Activated T-cell treated with anti-CD3 and anti-CD28 coated beads, Interleukin-2, amount 50 U/mL, for 72 hours (primary cell): Measurements from ENCODE around the gene MCCC1. TPM values are rescaled to one million over a fixed set of nuclear protein-coding genes. Genes with fewer than 3 reads are reported as not detected.

Experiments
- ATAC-seq, 2 donors: fragments of 150-1000 bp; cut with Tn5 transposase; replicated peaks in 1 of 2; 2 replicates each; pipeline ENCODE4 v1.10.0; 2021; ENCODE audit warnings: moderate library complexity in 2 of 2, mild to moderate bottlenecking in 1 of 2
- DNase-seq, 2 donors: peaks; one replicate each; pipeline ENCODE4 v3.0.0; 2021 to 2022; ENCODE audit warnings: mixed read lengths in 1 of 2
- H3K27ac Mint-ChIP-seq: one replicate; pipeline ENCODE4 v1.8.0; 2022; ENCODE audit warnings: mild to moderate bottlenecking, moderate library complexity, mixed read lengths
- H3K27me3 Mint-ChIP-seq: one replicate; pipeline ENCODE4 v1.8.0; 2022; ENCODE audit warnings: low read depth, mixed read lengths
- H3K36me3 Mint-ChIP-seq, 2 donors: one replicate each; pipeline ENCODE4 v1.8.0; 2022; ENCODE audit warnings: mixed read lengths in 2 of 2, mild to moderate bottlenecking in 1 of 2; ENCODE audit not compliant: insufficient read depth in 2 of 2
- H3K4me1 Mint-ChIP-seq: one replicate; pipeline ENCODE4 v1.8.0; 2022; ENCODE audit warnings: low read depth, mixed read lengths
- H3K4me3 Mint-ChIP-seq, 2 donors: one replicate each; pipeline ENCODE4 v1.8.0; 2022; ENCODE audit warnings: mild to moderate bottlenecking in 2 of 2, mixed read lengths in 2 of 2, moderate library complexity in 2 of 2
- H3K9me3 Mint-ChIP-seq, 2 donors: one replicate each; pipeline ENCODE4 v1.8.0; 2022; ENCODE audit warnings: mixed read lengths in 2 of 2
- total RNA-seq, 2 donors: library from RNA; stranded (reverse); gene quantifications; one replicate each; pipeline ENCODE4 v1.2.3, GENCODE V29; 2022

The MCCC1 gene
- total RNA-seq, 2 donors from 2014 or later = 35.5 to 40.8 TPM

DNA sequence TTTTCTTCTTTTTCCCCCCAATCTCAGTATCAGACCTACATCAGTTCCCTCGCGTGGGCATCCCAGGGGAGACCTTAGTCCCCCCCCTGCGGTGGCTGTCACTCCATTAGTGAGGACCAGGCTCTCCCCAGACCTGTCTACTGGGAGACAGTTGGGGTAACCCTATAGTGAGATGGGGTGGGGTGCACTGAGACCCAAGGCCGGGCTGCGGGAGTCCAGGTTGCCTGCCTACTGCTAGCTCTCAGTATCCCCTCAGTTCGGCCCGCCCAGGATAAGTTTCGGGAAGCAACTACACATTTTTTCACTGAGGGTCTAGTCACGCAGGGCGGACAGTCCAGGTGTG is 118.3 kb downstream of the MCCC1 start:
- H3K27me3 Mint-ChIP-seq = no peaks in the 10 kb centered on the region
- DNase-seq (no peak), ATAC-seq (peak in 1 of 2 donors; percentile 1)
- H3K9me3 Mint-ChIP-seq = no peaks in the 10 kb centered on the region
- H3K27ac Mint-ChIP-seq = peak overlapping the region; percentile 75
- H3K4me1 Mint-ChIP-seq = peaks cover 27% of the 10 kb centered on the region
- peaks cover 0 to 3% of the 10 kb centered on the region in 2 donors for H3K36me3 Mint-ChIP-seq
- peak overlapping the region; percentile 68 to 74 for H3K4me3 Mint-ChIP-seq

DNA sequence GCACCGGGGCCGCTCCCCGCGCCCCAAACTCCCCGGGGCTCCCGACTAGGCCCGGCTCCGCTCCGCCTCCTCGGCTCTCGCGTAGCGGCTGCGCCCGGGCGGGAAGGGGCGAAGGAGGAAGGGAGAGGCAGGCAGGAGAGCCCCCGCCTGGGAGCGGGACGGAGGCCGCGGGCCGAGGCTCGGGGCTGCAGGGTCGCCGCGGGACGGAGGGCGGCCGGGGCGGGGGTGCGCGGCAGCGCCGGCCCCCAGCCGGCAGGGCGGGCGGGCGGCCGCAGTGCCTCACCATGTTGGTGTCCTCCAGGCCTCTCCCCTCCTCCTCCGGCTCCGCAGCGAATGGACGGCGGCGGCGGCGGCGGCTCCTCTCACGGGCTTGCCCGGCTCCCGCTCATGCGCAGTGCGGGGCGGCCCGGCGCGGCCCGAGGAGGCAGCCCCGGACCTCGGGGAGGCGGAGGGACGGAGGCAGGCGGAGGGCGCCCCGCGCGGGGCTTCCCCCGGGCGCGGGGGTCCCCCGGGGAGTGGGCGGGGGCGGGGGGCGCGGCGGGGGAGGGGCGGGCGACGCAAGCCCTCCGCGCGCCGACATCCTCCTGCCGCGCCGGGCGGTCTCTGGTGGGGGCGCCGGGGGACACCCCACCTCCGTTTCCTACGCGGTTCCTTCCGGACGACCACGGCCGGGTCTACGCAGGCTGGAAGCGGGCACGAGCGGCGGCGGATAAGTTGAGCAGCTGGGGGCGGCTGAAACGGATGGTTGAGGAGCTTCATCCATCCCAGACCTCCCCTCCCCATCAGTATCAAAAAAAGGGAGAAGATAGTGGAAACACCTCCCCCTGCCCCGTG is 118.9 kb downstream of the MCCC1 start, which contains the start of gene DCUN1D1:
Gene DCUN1D1, minus strand, starts transcription at position 335 of the 834 bp plus-strand sequence. Its CDS starts 49 bp downstream, at position 286.
- H3K4me3 Mint-ChIP-seq = peak within 1 kb of the TSS; percentile 93 to 98
- DNase-seq (peak; percentile 94), ATAC-seq (peak; percentile 94 to 96)
- no peaks in the 10 kb centered on the region for H3K9me3 Mint-ChIP-seq
- H3K27me3 Mint-ChIP-seq = no peaks in the 10 kb centered on the region
- H3K4me1 Mint-ChIP-seq = peaks cover 31% of the 10 kb centered on the region
- H3K27ac Mint-ChIP-seq = peak within 1 kb of the TSS; percentile 98
- H3K36me3 Mint-ChIP-seq = peaks cover 0 to 3% of the 10 kb centered on the region in 2 donors

DNA sequence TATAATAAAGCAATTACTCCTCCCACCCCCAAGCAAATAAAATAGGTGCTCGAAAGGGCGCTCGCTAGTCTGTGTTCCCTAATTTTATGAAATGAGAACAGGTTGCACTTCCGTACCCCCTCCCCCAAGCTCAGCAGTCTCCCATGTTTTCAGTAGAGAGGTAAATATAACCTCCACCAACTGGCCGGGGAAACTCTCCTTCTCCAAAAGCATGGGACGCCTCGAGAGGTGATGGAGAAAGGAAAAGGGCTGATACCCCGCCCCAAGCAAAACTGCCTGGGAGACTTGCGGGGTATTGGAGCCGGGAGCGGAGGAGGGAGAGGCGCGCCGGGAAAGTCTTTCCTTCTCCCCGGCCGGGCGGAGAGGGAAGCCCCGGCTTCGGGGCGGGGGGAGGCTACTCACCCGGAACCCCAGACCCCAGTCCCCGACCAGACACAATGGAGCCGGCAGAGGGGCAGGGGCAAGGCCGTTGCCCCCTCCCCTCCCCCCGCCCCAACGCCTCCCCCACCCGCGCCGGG is 119.6 kb downstream of the MCCC1 start:
- DNase-seq (peak; percentile 7 to 35), ATAC-seq (peak in 1 of 2 donors; percentile 0)
- Mint-ChIP-seq H3K27ac (peak overlapping the region; percentile 98), H3K4me1 (peaks cover 34% of the 10 kb centered on the region), H3K4me3 (peak overlapping the region; percentile 93 to 98), H3K27me3 (no peaks in the 10 kb centered on the region), H3K9me3 (no peaks in the 10 kb centered on the region), H3K36me3 (peaks cover 0 to 3% of the 10 kb centered on the region in 2 donors)

DNA sequence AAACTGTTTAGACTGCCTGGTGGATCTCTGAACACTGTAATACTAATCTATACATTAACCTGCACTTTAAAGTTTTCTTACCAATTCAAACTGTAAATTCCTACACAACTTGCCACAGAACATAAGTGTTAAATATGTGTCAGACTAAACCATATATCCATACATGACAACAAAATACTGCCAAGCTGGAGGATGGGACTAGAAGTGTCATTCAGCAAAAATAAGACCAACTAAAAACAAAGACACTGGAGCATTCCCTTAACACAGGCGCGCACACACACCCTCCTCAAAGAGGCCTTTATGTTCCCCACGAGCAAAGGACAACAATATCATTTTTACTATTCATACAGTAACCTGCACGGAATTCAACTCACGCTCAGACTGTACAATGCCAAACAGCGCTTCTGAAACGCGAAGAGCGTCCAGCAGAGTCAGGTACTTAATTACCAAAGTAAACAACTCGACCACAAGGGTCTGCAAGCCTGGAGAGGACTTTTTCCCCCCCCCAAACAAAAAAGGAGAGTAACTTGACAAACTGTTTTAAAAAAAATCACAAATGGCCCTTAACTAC is 120.1 kb downstream of the MCCC1 start:
- Mint-ChIP-seq H3K36me3 (peaks cover 0 to 3% of the 10 kb centered on the region in 2 donors), H3K4me1 (peaks cover 34% of the 10 kb centered on the region), H3K9me3 (no peaks in the 10 kb centered on the region), H3K27ac (peak overlapping the region; percentile 98), H3K4me3 (peak overlapping the region; percentile 93 to 98), H3K27me3 (no peaks in the 10 kb centered on the region)
- ATAC-seq (no peak), DNase-seq (no peak)

DNA sequence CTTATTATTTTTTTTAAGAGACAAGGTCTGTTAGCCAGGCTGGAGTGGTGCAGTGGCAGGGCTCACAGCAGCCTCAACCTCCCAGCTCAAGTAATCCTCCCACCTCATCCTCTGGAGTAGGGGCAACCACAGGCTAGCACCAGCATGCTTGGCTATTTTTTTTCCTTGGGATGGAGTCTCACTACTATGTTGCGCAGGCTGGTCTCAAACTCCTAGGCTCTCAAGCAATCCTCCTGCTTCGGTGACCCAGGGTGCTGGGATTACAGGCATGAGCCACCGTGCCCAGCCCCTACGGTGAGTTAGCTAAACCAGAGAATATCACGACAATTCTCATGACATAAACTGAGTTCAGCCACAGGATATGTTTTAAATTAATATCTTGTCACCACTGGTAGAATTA is 120.9 kb downstream of the MCCC1 start:
- H3K9me3 Mint-ChIP-seq = no peaks in the 10 kb centered on the region
- DNase-seq (no peak), ATAC-seq (no peak)
- no peak overlapping the region for H3K27ac Mint-ChIP-seq
- H3K27me3 Mint-ChIP-seq = no peaks in the 10 kb centered on the region
- peaks cover 34% of the 10 kb centered on the region for H3K4me1 Mint-ChIP-seq
- peak overlapping the region; percentile 93 to 98 for H3K4me3 Mint-ChIP-seq
- peaks cover 0 to 3% of the 10 kb centered on the region in 2 donors for H3K36me3 Mint-ChIP-seq

DNA sequence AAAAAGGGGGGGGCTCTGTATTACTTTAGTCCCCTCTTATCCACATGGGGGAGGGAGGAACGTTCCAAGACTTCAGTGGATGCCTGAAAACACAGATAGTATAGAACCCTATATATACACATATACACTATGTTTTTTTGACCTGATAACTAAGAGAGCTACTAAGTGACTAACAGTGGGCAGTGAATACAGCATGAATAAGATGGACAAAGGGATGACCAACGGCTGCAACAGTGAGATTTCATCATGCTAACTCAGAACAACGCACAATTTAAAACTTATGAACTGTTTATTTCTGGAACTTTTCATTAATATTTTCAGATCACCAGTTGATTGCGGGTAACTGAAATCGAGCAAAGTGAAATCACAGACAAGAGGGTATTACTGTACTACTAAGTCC is 126.2 kb downstream of the MCCC1 start:
- no peaks in the 10 kb centered on the region for H3K36me3 Mint-ChIP-seq
- no peak overlapping the region for H3K27ac Mint-ChIP-seq
- DNase-seq = no peak
- peaks cover 56% of the 10 kb centered on the region for H3K4me1 Mint-ChIP-seq
- no peaks in the 10 kb centered on the region for H3K9me3 Mint-ChIP-seq
- no peak overlapping the region for H3K4me3 Mint-ChIP-seq
- ATAC-seq = no peak
- H3K27me3 Mint-ChIP-seq = no peaks in the 10 kb centered on the region

DNA sequence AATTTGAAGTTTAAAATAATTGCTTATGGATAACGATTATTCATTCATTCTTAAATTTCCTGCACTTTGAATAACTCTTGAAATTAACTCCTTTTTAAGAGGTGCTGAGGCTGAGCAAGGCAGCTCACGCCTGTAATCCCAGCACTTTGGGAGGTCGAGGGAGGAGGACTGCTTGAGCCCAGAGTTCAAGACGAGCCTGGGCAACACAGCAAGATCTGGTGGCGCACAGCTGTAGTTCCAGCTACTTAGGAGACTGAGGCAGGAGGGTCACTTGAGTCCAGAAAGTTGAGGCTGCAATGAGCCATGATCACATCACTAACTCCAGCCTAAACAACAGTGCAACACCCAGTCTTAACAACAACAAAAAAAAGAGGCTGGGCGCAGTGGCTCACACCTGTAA is 126.9 kb downstream of the MCCC1 start:
- Mint-ChIP-seq H3K36me3 (no peaks in the 10 kb centered on the region), H3K27ac (no peak overlapping the region), H3K27me3 (no peaks in the 10 kb centered on the region), H3K4me1 (peaks cover 58% of the 10 kb centered on the region), H3K9me3 (no peaks in the 10 kb centered on the region), H3K4me3 (no peak overlapping the region)
- no peak for ATAC-seq
- DNase-seq = no peak

DNA sequence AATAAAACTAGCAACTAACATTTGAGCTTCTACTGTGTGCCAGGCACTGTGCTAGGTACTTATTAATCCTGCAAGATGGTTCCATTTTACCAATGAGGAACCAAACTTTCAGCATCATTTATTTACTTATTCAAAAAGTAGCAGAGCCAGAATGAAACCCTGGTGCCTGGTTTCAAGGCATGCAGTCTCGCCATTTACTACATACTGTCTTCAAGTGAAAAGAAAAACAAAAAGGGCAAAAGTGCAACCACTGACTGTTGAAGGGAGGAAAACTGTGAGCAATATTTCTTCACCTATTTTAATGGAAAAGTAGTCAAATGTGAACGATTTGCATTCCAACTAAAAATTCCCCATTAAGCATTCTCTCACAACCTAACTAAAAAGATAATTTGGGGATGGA is 127.7 kb downstream of the MCCC1 start:
- no peaks in the 10 kb centered on the region for H3K27me3 Mint-ChIP-seq
- peaks cover 62% of the 10 kb centered on the region for H3K4me1 Mint-ChIP-seq
- no peaks in the 10 kb centered on the region for H3K36me3 Mint-ChIP-seq
- no peak overlapping the region for H3K4me3 Mint-ChIP-seq
- H3K27ac Mint-ChIP-seq = no peak overlapping the region
- DNase-seq (no peak), ATAC-seq (no peak)
- no peaks in the 10 kb centered on the region for H3K9me3 Mint-ChIP-seq

DNA sequence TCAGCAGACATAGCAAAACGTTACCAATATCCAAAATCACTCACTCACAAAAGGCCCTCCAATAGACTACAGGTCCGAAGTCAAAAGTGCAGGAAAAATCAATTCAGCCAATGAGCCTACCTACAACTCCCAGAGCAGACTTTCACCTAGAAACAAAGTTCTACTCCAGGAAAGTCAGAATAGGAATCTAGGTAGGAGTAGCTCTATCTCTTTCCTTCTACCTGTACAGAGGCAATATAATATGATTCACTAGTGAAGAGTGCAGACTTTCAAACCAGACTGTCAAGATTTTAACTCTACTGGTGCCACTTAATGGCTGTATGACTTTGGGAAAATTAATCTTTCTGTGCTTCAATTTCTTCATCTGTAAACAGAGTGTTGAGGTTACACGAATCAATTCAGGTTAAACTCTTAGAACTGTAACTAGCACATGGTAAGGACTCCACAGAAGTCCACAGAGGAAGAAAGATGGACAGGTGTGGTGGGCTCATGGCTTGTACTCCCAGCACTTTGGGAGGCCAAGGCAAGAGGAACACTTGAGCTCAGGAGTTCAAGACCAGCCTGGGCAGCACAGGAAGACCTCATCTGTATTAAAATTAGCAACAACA is 128.4 kb downstream of the MCCC1 start:
- H3K27ac Mint-ChIP-seq = no peak overlapping the region
- H3K4me3 Mint-ChIP-seq = no peak overlapping the region
- peaks cover 65% of the 10 kb centered on the region for H3K4me1 Mint-ChIP-seq
- no peaks in the 10 kb centered on the region for H3K27me3 Mint-ChIP-seq
- no peak for ATAC-seq
- H3K9me3 Mint-ChIP-seq = no peaks in the 10 kb centered on the region
- no peak for DNase-seq
- no peaks in the 10 kb centered on the region for H3K36me3 Mint-ChIP-seq

DNA sequence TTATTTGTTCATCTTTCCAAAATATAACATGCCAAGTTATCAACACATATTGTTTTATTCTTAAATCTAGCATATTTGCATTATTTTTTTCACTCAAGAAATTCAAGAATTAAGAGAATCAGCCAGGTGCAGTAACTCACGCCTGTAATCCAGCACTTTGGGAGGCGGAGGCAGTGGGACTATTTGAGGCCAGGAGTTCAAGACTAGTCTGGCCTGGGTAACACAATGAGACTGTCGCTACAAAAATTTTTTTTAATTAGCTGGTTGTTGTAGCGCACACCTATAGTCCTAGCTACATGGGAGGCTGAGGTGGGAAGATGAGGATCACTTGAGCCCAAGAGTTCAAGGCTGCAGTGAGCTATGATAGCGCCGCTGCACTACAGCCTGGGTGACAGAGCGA is 129.4 kb downstream of the MCCC1 start:
- no peaks in the 10 kb centered on the region for H3K9me3 Mint-ChIP-seq
- no peak overlapping the region for H3K4me3 Mint-ChIP-seq

DNA sequence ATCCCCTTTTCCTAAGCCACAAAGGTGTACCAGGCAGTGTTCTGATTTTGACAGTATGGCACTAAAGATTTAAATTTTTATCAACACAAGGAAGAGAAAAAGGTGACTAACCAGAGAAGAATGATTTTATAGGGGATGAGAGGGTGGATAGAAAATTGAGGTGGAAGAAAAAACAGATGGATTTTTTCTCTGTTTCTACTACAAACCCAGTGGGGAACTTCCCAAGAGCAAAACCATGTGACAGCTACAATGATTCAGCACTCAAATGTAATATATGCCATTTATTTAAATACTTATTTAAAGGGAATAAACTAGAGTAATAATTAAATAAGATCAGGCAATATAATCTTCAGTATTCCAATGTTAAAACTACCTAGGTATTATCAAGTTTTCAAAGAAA is 130.0 kb downstream of the MCCC1 start:
- no peak for DNase-seq

More for the DNA sequence above, 129.4 kb downstream of the MCCC1 start:
- DNase-seq = no peak
- H3K36me3 Mint-ChIP-seq = peaks cover 0 to under 1% of the 10 kb centered on the region in 2 donors
- H3K27ac Mint-ChIP-seq = no peak overlapping the region
- H3K4me1 Mint-ChIP-seq = peaks cover 65% of the 10 kb centered on the region
- no peak for ATAC-seq
- H3K27me3 Mint-ChIP-seq = no peaks in the 10 kb centered on the region

DNA sequence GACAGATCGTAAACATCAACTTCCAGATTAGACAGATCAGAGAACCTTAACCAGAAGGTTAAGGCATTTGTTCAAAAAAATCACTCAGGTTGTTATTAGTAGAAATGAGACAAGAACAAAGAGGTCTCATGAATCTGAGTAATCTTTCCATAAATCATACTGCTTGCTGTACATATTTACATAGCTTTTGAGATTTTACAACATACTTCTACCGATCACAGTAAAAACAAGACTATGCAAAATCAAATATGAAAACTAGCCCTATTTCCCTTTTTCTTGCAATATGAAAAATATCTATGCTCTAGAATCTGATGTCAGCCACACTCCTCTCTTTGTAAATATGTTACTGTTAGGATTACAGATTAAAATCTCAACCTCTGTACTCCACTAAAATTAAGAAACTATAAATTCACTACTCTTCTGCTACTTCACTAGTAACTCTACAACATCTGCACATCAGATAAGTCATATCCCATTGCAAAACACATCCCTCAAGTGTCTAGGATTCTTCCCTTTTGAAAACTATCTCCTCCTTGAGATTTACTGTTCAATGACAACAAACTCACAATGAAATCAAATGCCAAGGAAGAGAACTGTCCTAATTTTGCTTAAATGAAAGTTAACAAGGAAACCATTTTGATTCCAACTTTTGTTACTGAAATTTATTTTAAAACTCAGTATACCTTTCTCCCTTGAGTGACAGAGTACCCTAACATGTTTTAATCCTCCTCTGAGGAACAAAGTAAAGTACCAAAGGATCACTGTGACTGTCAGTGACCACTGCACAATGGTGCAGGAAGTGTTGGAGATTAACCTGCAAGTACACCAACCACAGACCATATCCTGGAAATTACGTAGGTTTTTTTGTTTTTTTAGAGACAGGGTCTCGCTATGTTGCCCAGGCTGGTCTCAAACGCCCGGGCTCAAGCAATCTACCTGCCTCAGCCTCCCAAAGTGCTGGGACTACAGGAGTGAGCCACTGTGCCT is 131.8 kb downstream of the MCCC1 start:
- DNase-seq = no peak
- Mint-ChIP-seq H3K4me1 (peaks cover 63% of the 10 kb centered on the region), H3K4me3 (peak overlapping the region; percentile 46 to 80)

More for the DNA sequence above, 130.0 kb downstream of the MCCC1 start:
- H3K9me3 Mint-ChIP-seq = no peaks in the 10 kb centered on the region
- no peak for ATAC-seq
- H3K4me1 Mint-ChIP-seq = peaks cover 65% of the 10 kb centered on the region
- peaks cover 0 to 2% of the 10 kb centered on the region in 2 donors for H3K36me3 Mint-ChIP-seq
- H3K4me3 Mint-ChIP-seq = peak overlapping the region in 1 of 2 donors; percentile 45
- H3K27ac Mint-ChIP-seq = peak overlapping the region; percentile 61
- no peaks in the 10 kb centered on the region for H3K27me3 Mint-ChIP-seq

More for the DNA sequence above, 131.8 kb downstream of the MCCC1 start:
- no peaks in the 10 kb centered on the region for H3K27me3 Mint-ChIP-seq
- ATAC-seq = peak; percentile 79 to 83
- H3K36me3 Mint-ChIP-seq = peaks cover 1 to 2% of the 10 kb centered on the region in 2 donors
- H3K9me3 Mint-ChIP-seq = no peaks in the 10 kb centered on the region
- peak overlapping the region; percentile 85 for H3K27ac Mint-ChIP-seq
